Esophagus squamous epithelium (tissue), 4 donors: ENCODE measurements around the gene ZBTB42.

Experiments used
- POLR2A ChIP-seq, 4 donors: fragments of 450-650 bp; IDR thresholded peaks; one replicate each; pipeline ENCODE4 v1.6.1; 2017; ENCODE audit warnings: antibody characterized with exemption in 4 of 4, mild to moderate bottlenecking in 4 of 4, moderate library complexity in 3 of 4
- TF ChIP-seq, protein P1 (sequence below), 6 experiments: fragments of 450-650 bp in 4 of 6; fragments of 200-600 bp in 2 of 6; sonication (generic) in 2 of 6; IDR thresholded peaks; one replicate each; pipeline ENCODE4 v1.5.1; 2016 to 2019; ENCODE audit warnings: antibody characterized with exemption in 6 of 6, mild to moderate bottlenecking in 4 of 6, moderate library complexity in 4 of 6

DNA sequence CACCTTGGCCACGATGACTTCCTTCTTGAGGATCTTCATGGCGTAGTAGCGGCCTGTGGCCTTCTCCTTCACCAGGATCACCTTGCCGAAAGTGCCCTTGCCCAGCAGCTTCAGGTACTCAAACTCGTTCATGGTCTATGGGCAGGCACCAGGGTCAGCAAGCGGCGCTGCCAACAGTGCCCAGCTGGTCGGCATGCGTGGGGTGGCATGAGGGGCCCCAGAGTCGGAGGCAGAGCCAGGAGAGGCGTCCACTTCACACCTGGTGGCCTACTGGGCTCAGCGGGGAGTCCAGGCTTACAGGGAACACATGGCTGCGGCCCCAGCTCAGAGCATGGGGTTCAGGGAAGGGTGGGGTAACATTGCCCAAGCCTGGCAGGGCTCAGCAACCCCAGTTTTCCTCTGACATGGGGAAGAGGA lies 25.8 kb upstream of the ZBTB42 start:
- TF ChIP-seq, protein P1, sequence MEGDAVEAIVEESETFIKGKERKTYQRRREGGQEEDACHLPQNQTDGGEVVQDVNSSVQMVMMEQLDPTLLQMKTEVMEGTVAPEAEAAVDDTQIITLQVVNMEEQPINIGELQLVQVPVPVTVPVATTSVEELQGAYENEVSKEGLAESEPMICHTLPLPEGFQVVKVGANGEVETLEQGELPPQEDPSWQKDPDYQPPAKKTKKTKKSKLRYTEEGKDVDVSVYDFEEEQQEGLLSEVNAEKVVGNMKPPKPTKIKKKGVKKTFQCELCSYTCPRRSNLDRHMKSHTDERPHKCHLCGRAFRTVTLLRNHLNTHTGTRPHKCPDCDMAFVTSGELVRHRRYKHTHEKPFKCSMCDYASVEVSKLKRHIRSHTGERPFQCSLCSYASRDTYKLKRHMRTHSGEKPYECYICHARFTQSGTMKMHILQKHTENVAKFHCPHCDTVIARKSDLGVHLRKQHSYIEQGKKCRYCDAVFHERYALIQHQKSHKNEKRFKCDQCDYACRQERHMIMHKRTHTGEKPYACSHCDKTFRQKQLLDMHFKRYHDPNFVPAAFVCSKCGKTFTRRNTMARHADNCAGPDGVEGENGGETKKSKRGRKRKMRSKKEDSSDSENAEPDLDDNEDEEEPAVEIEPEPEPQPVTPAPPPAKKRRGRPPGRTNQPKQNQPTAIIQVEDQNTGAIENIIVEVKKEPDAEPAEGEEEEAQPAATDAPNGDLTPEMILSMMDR (IDR thresholded peaks at IDR 0.05): no peak
- no peak for TF ChIP-seq POLR2A (IDR thresholded peaks at IDR 0.05)
